ENCODE results near the gene PRRT1.
"Not testable (repeated sequence)": the region's sequence is repeated elsewhere in the genome, so short reads cannot be mapped to it uniquely, and the experiment has no call there.

The PRRT1 gene

DNA sequence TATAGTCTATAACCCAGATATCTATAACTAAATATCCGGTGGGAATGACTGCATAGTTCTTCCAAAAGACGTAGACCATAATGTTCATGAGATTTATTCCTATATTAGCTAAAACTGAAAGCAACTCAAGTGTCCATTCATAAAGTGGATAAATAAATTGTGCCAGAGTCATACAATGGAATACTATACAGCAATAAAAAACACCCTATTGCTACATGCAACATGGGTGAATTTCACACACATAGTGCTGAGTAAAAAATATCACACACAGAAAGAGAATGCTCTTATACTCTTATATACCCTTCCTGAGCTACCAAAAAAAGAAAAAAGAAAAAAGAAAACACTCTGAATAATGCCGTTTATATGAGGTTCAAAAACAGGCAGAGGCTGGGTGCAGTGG is 49.5 kb downstream of the PRRT1 start:
- no peak for DNase-seq (ENCODE audit: low spot score)
- TF ChIP-seq, protein P1, sequence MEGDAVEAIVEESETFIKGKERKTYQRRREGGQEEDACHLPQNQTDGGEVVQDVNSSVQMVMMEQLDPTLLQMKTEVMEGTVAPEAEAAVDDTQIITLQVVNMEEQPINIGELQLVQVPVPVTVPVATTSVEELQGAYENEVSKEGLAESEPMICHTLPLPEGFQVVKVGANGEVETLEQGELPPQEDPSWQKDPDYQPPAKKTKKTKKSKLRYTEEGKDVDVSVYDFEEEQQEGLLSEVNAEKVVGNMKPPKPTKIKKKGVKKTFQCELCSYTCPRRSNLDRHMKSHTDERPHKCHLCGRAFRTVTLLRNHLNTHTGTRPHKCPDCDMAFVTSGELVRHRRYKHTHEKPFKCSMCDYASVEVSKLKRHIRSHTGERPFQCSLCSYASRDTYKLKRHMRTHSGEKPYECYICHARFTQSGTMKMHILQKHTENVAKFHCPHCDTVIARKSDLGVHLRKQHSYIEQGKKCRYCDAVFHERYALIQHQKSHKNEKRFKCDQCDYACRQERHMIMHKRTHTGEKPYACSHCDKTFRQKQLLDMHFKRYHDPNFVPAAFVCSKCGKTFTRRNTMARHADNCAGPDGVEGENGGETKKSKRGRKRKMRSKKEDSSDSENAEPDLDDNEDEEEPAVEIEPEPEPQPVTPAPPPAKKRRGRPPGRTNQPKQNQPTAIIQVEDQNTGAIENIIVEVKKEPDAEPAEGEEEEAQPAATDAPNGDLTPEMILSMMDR (IDR thresholded peaks at IDR 0.05; ENCODE audit: extremely low read depth, missing control alignments): no peak

DNA sequence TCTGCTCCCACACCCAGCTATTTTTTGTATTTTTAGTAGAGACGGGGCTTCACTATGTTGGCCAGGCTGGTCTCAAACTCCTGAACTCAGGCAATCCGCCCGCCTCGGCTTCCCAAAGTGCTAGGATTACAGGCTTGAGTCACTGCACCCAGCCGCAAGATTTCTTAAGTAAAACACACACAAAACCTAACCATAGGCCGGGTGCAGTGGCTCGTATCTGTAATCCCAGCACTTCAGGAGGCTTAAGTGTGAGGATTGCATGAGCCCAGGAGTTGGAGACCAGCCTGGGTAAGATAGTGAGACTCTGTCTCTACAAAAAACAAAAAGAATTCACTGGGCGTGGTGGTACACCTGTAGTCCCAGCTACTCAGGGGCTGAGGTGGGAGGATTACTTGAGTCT is 51.5 kb downstream of the PRRT1 start:
- not testable (repeated sequence) for DNase-seq (ENCODE audit: low spot score)

Data from GM20000 (cell line).